IMR-90 (cell line): Measurements from ENCODE around the gene ETFB. TPM values are rescaled to one million over a fixed set of nuclear protein-coding genes. Genes with fewer than 3 reads are reported as not detected.

ENCODE experiments used
- ATAC-seq: fragments of 200-7000 bp; cut with Tn5 transposase; 2 replicates; pipeline ENCODE4 v1.9.1; 2020; ENCODE audit warnings: low read depth, mild to moderate bottlenecking, moderate library complexity
- BruUV-seq: library from RNA; stranded (reverse); fragments of 400-500 nt; replicated peaks from 2 replicates; lab custom pipeline; 2021; lab: Mats Ljungman, UMichigan
- CTCF ChIA-PET: fragments of 300-600 bp; formaldehyde crosslinking; extraction: SDS; loops from one replicate; lab custom pipeline; 2021; ENCODE audit warnings: antibody characterized with exemption; lab: Yijun Ruan, JAX
- POLR2A ChIA-PET: fragments of 300-600 bp; sonication (Branson Sonifier 250); formaldehyde crosslinking; loops from one replicate; lab custom pipeline; 2022; ENCODE audit warnings: antibody characterized with exemption; ENCODE audit not compliant: unreplicated experiment; lab: Charles Lee
- DNase-seq: peaks from one replicate; pipeline ENCODE4 v3.0.0; 2013
- H2AFZ ChIP-seq: replicated peaks from 2 replicates; pipeline ENCODE3; 2013; ENCODE audit warnings: low read length, mild to moderate bottlenecking; ENCODE audit not compliant: poor library complexity
- H2AK5ac ChIP-seq: 2 replicates; pipeline ENCODE4 v1.6.1; 2013; ENCODE audit warnings: low read depth, low read length, inconsistent platforms
- H2AK9ac ChIP-seq: replicated peaks from 2 replicates; pipeline ENCODE3; 2013; ENCODE audit warnings: mild to moderate bottlenecking, low read depth, low read length, moderate library complexity; ENCODE audit not compliant: poor library complexity
- H2BK120ac ChIP-seq: 2 replicates; pipeline ENCODE4 v1.6.1; 2013; ENCODE audit warnings: low read depth, low read length, inconsistent platforms
- H2BK15ac ChIP-seq: 3 replicates; pipeline ENCODE4 v1.6.1; 2013; ENCODE audit warnings: low read depth, low read length, inconsistent platforms
- H2BK20ac ChIP-seq: 2 replicates; pipeline ENCODE4 v1.6.1; 2013; ENCODE audit warnings: low read depth, mild to moderate bottlenecking, inconsistent platforms, low read length, moderate library complexity
- H2BK5ac ChIP-seq: 2 replicates; pipeline ENCODE4 v1.6.1; 2013; ENCODE audit warnings: mild to moderate bottlenecking, low read depth, low read length, inconsistent platforms; ENCODE audit not compliant: poor library complexity, severe bottlenecking
- H3K14ac ChIP-seq: replicated peaks from 2 replicates; pipeline ENCODE4 v1.6.1; 2013; ENCODE audit warnings: low read depth, low read length, inconsistent platforms
- H3K18ac ChIP-seq: 2 replicates; pipeline ENCODE4 v1.6.1; 2013; ENCODE audit warnings: low read depth, low read length, control low read depth
- H3K23ac ChIP-seq: 2 replicates; pipeline ENCODE4 v1.6.1; 2013; ENCODE audit warnings: low read depth, low read length, inconsistent platforms
- H3K27ac ChIP-seq: 2 replicates; pipeline ENCODE4 v1.5.1; 2013; ENCODE audit warnings: mild to moderate bottlenecking, control low read depth, low read length; ENCODE audit not compliant: insufficient read depth
- H3K27me3 ChIP-seq: 2 replicates; pipeline ENCODE4 v1.6.1; 2013; ENCODE audit warnings: low read length; ENCODE audit not compliant: control insufficient read depth, insufficient read depth
- H3K36me3 ChIP-seq: 2 replicates; pipeline ENCODE4 v1.6.1; 2013; ENCODE audit warnings: low read length, mixed read lengths; ENCODE audit not compliant: control insufficient read depth, insufficient read depth
- H3K4ac ChIP-seq: 2 replicates; pipeline ENCODE4 v1.6.1; 2013; ENCODE audit warnings: low read depth, low read length, inconsistent platforms
- H3K4me1 ChIP-seq: 2 replicates; pipeline ENCODE4 v1.6.1; 2013; ENCODE audit warnings: low read length, mixed read lengths; ENCODE audit not compliant: control insufficient read depth, insufficient read depth
- H3K4me2 ChIP-seq: 2 replicates; pipeline ENCODE4 v1.6.1; 2013; ENCODE audit warnings: low read depth, mild to moderate bottlenecking, control low read depth, low read length, moderate library complexity
- H3K4me3 ChIP-seq: 2 replicates; pipeline ENCODE4 v1.5.1; 2013; ENCODE audit warnings: low read depth, mild to moderate bottlenecking, control low read depth, low read length, moderate library complexity; ENCODE audit not compliant: insufficient read depth
- H3K56ac ChIP-seq: 2 replicates; pipeline ENCODE4 v1.6.1; 2013; ENCODE audit warnings: low read length, inconsistent platforms; ENCODE audit not compliant: insufficient read depth; ENCODE audit errors: extremely low read depth
- H3K79me1 ChIP-seq, 2 experiments: 2 replicates each; pipeline ENCODE4 v1.6.1; 2013; ENCODE audit warnings: low read length in 2 of 2, inconsistent platforms in 1 of 2, low read depth in 1 of 2
- H3K9ac ChIP-seq: 2 replicates; pipeline ENCODE4 v1.6.1; 2013; ENCODE audit warnings: low read depth, low read length, control low read depth
- H3K9me1 ChIP-seq: 2 replicates; pipeline ENCODE4 v1.6.1; 2013; ENCODE audit warnings: low read length, inconsistent platforms; ENCODE audit not compliant: insufficient read depth
- H3K9me3 ChIP-seq: 2 replicates; pipeline ENCODE4 v1.6.1; 2013; ENCODE audit warnings: low read length; ENCODE audit not compliant: control insufficient read depth, insufficient read depth
- H4K20me1 ChIP-seq: 2 replicates; pipeline ENCODE4 v1.6.1; 2013; ENCODE audit warnings: low read length, inconsistent platforms; ENCODE audit not compliant: insufficient read depth
- H4K5ac ChIP-seq: 2 replicates; pipeline ENCODE4 v1.6.1; 2013; ENCODE audit warnings: mild to moderate bottlenecking, low read depth, low read length, control low read depth
- H4K8ac ChIP-seq, 2 experiments: 2 replicates each; pipeline ENCODE4 v1.6.1; 2013; ENCODE audit warnings: low read depth in 2 of 2, low read length in 2 of 2, control low read depth in 1 of 2, inconsistent platforms in 1 of 2
- H4K91ac ChIP-seq: 2 replicates; pipeline ENCODE4 v1.6.1; 2013; ENCODE audit warnings: low read depth, low read length, inconsistent platforms; ENCODE audit not compliant: insufficient read depth
- CTCF ChIP-seq: conservative IDR thresholded peaks from 2 replicates; pipeline ENCODE4 v1.5.1; 2012; ENCODE audit warnings: mild to moderate bottlenecking, low read depth, low read length, improper control_type of control experiment
- FOS ChIP-seq: fragments of 150-350 bp; IDR thresholded peaks from 2 replicates; pipeline ENCODE4 v1.6.1; 2016; ENCODE audit warnings: low read depth, low read length
- MXI1 ChIP-seq: IDR thresholded peaks from 2 replicates; pipeline ENCODE4 v1.6.1; 2012; ENCODE audit warnings: low read depth, mild to moderate bottlenecking, low read length, moderate library complexity, borderline replicate concordance
- NFE2L2 ChIP-seq: fragments of 150-350 bp; IDR thresholded peaks from 2 replicates; pipeline ENCODE4 v1.6.1; 2016; ENCODE audit warnings: low read depth, mild to moderate bottlenecking, low read length
- POLR2A ChIP-seq: IDR thresholded peaks from 2 replicates; pipeline ENCODE4 v1.6.1; 2012; ENCODE audit warnings: mild to moderate bottlenecking, low read depth, low read length
- RFX5 ChIP-seq: IDR thresholded peaks from 2 replicates; pipeline ENCODE4 v1.8.0; 2012; ENCODE audit warnings: low read depth, mild to moderate bottlenecking, low read length, moderate library complexity
- SMC3 ChIP-seq: fragments of 150-350 bp; IDR thresholded peaks from 2 replicates; pipeline ENCODE4 v1.6.1; 2016; ENCODE audit warnings: low read depth, mild to moderate bottlenecking, antibody characterized with exemption, low read length, moderate library complexity
- USF2 ChIP-seq: fragments of 150-350 bp; IDR thresholded peaks from 2 replicates; pipeline ENCODE4 v1.6.1; 2017; ENCODE audit warnings: mild to moderate bottlenecking, antibody characterized with exemption, low read length, low read depth
- WGBS, 2 experiments: methylation state at CpG; one replicate each; pipeline versions ENCODE4 v1.1.5 to v1.1.7; 2013; ENCODE audit warnings: missing lambda C conversion rate in 2 of 2; ENCODE audit not compliant: insufficient read length in 1 of 2; ENCODE audit errors: extremely low coverage in 2 of 2; 5-methylcytosine and 5-hydroxymethylcytosine counted together
- dilution Hi-C: fragments of 300-500 bp; cut with HindIII; formaldehyde crosslinking; loops from one replicate; pipeline ENCODE4 v1.14.3; 2018; ENCODE audit warnings: low sequenced_read_pairs; ENCODE audit not compliant: unreplicated experiment
- in situ Hi-C: fragments of 300-500 bp; cut with MboI; formaldehyde crosslinking; loops from 3 replicates; pipeline ENCODE4 v1.14.3; 2019; ENCODE audit warnings: low sequenced_read_pairs, inconsistent platforms, mixed read lengths
- intact Hi-C: fragments of 100-400 bp; cut with micrococcal nuclease; formaldehyde crosslinking; loops from 2 replicates; pipeline ENCODE4 v1.10.0; 2022
- polyA plus RNA-seq, 3 experiments: library from polyadenylated mRNA; depleted of rRNA; stranded (reverse); fragments of >200 nt; gene quantifications; 2 replicates each; pipeline ENCODE4 v1.2.3, GENCODE V29; 2012; ENCODE audit warnings: low replicate concordance in 1 of 3
- total RNA-seq: library from RNA; depleted of rRNA; stranded (reverse); fragments of >200 nt; gene quantifications from 2 replicates; pipeline ENCODE4 v1.2.3, GENCODE V29; 2012

Gene ETFB
- total and polyA plus RNA-seq, 2 of the 4 experiments (the other 2 are of a cell fraction) = 141 to 166 TPM

- DNase-seq (peak; percentile 53), ATAC-seq (no peak)
- peak overlapping the region; percentile 83 for H3K56ac ChIP-seq
- ChIA-PET CTCF (no interaction called here), POLR2A (interaction anchor here (1.1 kb wide), 1 partner anchor 26 kb away, joined by 3 read pairs; no protein-coding TSS in a partner anchor)
- H2AFZ ChIP-seq = peak overlapping the region; percentile 95
- peak overlapping the region; percentile 93 for H2AK5ac ChIP-seq
- WGBS, 2 experiments = 13% methylated on average over 3 of the region's 10 CpGs; no CpG with 5 or more reads in 1 of the 2 experiments
- H3K79me1 ChIP-seq = peaks cover 12 to 47% of the 10 kb centered on the region in 2 experiments; a peak in 3 of 4 replicates
- H3K9me1 ChIP-seq = peaks cover 15% of the 10 kb centered on the region
- peak overlapping the region; percentile 90 for H2BK5ac ChIP-seq
- peak overlapping the region; percentile 94 for H3K9ac ChIP-seq
- peak overlapping the region; percentile 66; the same call in 1 of the 2 replicates for H4K5ac ChIP-seq
- H3K9me3 ChIP-seq = no peaks in the 10 kb centered on the region
- peak overlapping the region; percentile 92 for H4K91ac ChIP-seq
- H3K4me2 ChIP-seq = peak overlapping the region; percentile 96
- 0 out of 2 replicates have a peak overlapping the region, but pooled peaks have one; percentile 3 for H2BK20ac ChIP-seq
- peak overlapping the region; percentile 95 for H3K23ac ChIP-seq
- H3K4me3 ChIP-seq = peak overlapping the region; percentile 84
- no peaks in the 10 kb centered on the region for H3K36me3 ChIP-seq
- H3K4ac ChIP-seq = peak overlapping the region; percentile 87
- peak overlapping the region; percentile 94 for H3K27ac ChIP-seq
- H4K20me1 ChIP-seq = no peaks in the 10 kb centered on the region
- peak overlapping the region; percentile 77 to 92 for H4K8ac ChIP-seq
- intact Hi-C loops (no loop called here), in situ Hi-C loops (no loop called here), dilution Hi-C loops (no loop called here)
- BruUV-seq = no TSS peak
- peak overlapping the region; percentile 53 for H3K18ac ChIP-seq
- H2BK15ac ChIP-seq = peak overlapping the region; percentile 73; the same call in 2 of the 3 replicates
- peaks cover 16% of the 10 kb centered on the region for H3K4me1 ChIP-seq
- H2AK9ac ChIP-seq = peak overlapping the region; percentile 99
- H3K27me3 ChIP-seq = no peaks in the 10 kb centered on the region
- TF ChIP-seq FOS (no peak), RFX5 (no peak), SMC3 (no peak), MXI1 (no peak), USF2 (no peak), NFE2L2 (no peak), POLR2A (peak; percentile 4; the same call in 1 of the 2 replicates), CTCF (no peak)
- H3K14ac ChIP-seq = peak overlapping the region; percentile 90
- peak overlapping the region; percentile 58; the same call in 1 of the 2 replicates for H2BK120ac ChIP-seq
Observed at GRCh38 chr19:51365211-51365964, 800 bp downstream of the ETFB start.
